GM18505 (cell line): Measurements from ENCODE around the gene SFXN5.

Experiments
- ATAC-seq: cut with Tn5 transposase; IDR thresholded peaks from one replicate; pipeline ENCODE4 v1.9.1; 2021; ENCODE audit not compliant: unreplicated experiment
- POLR2A ChIP-seq: IDR thresholded peaks from 4 replicates; pipeline ENCODE4 v1.6.1; 2011; ENCODE audit warnings: borderline replicate concordance; ENCODE audit not compliant: insufficient read depth, insufficient read length; ENCODE audit errors: extremely low read depth

Gene SFXN5

DNA sequence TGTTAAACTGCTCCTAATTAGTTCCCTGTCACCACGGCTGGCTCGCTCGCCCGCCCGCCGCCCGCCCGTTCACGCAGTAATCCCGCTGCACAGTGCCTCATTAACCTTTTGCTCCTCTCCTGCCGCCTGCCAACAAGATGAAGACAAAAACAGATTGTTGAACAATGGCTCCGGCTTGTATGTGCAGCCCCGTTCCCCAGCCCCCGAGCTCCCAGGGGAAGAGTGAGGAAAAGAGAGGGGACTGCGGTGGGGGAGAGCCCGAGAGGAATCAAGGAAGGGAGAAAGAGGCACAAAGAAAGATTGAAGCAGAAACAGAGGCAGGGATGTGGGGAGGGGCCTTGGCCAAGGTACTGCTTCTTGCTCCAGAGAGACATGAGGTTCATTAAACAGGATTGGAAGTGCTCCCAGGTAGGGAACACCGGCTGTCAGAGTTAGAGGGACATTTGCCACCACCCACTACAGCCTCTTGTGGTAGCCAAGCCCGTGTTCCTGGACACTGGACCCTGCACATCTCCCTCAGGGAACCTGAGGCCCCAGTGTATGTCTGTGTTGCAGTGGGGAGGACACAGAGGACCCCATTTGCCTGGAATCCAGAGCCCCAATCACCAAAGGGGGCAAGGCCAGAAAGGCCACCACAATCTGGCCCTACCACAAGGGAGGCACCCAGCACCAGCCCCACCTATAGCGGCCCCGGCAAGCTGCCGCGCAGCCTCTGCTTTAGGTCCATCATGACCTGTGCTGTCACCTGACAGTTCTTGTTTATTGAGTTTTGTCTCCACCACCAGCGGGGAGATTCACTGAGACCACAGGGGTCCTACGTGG lies 116.1 kb downstream of the SFXN5 start:
- no peak for TF ChIP-seq POLR2A
- no peak for ATAC-seq

DNA sequence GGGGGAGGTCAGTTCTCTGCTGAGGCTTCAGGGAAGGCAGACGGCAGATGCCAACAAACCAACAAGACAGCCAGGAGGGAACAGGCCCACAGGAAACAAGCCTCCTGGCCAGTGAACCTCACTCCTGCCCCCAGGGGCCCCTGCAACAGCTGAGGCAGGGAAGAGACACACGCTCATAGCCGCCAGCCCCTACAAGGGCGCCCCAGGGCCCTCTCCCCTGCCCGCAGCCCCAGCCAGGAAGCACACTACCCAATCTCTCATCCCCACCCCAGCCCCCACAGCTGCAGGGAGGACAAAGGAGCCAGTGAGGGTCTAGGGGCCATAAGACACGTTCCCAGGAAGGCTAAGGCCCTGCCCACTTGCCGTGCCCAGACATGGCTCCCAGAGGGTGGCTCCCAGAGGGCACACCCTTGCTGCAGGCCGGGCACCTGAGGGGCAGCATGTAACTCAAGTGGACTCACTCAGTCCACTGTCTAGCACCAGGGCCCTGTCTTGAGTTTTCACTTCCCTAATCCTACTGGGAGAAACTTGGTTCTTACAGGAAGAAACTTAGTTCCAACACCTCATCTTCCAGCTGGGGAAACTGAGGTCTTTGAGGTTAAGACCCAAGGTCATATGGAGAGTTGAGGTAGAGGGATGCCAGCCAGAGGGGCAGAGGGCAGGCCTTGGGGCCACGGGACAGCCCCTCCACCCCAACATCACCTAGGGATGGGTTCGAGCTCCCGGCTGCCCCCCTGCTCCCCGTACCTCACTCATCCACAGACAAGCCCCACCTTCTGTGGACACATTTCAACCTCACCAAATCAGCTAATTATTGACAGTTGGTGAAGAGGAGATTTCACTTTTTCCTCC lies 116.9 kb downstream of the SFXN5 start:
- ATAC-seq, result no peak
- no peak for TF ChIP-seq POLR2A

DNA sequence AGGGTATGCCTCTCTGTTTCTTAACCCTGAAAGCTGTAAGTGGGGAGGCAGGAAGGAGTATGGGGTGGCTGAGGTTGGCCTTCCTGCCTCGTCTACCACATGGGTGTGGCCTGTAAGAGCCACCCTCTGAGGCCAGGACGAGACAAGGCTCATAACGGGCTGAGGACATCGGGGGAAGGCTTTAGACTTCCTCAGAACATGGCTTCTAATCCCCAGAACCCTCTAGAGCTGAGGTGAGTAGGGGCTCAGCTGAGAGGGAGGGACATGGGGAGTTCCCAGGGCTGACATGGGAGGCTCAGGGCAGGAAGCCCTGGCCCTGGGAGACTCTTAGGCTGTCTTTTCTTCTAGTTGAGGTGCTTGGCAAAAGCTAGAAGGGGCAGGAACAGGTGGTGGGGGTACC lies 117.5 kb downstream of the SFXN5 start:
- no peak for TF ChIP-seq POLR2A
- no peak for ATAC-seq

DNA sequence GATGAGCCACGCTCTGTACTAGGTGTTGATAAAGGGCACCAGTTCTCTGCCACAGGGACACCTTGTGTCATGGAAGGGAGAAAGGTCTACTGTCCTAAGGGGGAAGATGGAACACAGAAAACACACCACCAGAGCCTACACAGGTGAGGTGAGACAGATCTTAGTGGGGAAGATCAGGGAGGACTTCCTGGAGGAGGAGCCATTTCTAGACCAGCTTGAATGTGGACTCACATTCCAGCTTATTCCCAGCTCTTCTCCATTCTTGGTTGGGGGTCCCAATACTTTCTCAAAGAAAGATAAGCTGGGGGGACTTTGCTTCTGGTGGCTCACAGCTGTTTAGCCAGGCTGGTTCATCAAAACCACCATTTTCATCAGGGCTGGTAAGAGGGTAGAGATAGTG lies 118.0 kb downstream of the SFXN5 start:
- TF ChIP-seq POLR2A, result no peak

DNA sequence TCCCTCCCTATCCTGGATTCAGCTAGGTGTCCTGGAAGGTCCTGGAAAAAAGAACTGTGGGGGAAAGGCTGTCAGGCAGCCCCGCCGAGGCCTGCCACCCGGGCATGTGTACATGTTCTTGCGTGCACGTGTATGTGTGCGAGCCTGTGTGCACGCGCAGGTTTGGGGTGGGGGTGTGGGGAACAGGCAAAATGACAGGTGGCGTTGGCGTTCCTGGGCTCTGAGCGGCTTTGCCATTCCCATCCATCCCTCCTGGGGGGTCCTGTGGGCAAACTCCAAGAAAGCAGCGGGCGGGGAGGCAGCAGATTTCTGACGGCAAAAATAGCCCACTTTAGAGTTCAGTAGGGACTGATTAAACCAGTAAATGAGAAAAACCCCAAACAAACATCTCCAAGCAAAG lies 118.6 kb downstream of the SFXN5 start:
- no peak for TF ChIP-seq POLR2A
- ATAC-seq, result no peak

More for the DNA sequence above, 118.0 kb downstream of the SFXN5 start:
- no peak for ATAC-seq

DNA sequence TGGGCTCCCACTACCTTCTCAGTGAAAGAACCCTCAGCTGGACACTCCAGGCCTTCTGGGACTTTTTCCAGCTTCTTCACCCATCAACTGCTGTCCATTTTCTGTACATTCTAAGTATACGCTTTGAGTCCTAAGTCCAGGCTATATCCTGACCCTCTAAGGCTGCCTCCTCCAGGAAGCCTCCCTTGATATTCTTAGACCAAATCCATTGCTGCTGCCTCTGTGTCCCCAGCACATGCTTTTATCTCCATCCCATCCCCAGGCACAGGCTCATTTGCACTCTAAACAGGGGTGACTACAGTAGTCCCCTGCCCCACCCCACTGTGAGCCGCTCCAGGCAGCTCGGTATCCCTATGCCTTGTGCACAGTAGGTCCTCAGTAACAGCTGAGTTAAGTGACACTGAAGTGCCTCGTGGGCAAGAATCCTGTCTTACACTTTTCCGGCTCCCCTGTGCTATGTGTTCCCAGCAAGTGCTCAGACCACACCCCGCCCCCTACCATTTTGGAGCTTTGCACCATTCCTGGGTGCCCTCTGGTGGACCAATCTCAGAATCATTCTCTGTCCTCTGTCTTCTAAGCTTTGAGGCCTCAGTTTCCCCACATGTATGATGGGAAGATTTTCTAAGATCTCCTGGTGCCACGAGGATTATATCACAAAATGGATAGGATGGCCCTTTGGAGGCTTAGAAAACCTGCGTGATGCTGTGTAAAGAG lies 119.2 kb downstream of the SFXN5 start:
- no peak for TF ChIP-seq POLR2A
- no peak for ATAC-seq

DNA sequence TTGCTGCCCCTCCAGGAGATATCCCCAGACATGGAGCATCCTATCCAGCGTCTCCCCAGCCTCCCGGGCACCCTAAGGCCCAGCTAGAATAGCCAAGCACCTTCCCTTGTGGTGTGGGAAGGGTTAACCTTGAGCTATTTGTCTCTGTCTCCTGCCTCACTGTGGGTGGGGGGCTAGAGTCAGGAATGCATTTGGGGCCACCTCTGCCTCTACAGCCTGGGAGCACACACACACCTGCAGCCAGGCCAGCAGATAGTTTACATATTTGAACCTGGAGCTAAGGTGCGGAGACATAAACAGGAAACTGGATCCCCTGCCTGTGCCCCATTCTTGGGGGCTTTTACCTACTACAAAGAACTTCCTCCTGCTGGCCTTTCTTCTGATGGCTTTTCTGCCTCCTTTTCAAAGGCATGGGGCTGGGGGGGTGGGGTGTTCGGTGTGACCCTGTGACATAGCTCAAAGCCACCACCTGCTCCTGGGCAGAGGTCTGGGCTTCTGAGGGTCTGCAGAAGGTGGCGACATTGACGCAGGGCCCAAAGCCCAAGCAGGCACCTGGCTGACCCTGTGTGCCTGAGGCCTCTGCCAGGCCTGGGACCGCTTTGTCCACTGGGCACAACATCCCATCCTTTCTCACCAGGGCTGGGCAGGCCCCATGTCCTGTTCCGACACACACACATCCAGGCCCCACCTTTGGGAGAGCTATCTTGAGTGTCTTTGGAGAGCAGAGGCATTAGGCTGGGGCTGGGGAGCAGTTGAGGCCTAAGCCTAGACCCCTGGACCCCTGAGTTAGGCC lies 120.0 kb downstream of the SFXN5 start:
- ATAC-seq, result no peak

DNA sequence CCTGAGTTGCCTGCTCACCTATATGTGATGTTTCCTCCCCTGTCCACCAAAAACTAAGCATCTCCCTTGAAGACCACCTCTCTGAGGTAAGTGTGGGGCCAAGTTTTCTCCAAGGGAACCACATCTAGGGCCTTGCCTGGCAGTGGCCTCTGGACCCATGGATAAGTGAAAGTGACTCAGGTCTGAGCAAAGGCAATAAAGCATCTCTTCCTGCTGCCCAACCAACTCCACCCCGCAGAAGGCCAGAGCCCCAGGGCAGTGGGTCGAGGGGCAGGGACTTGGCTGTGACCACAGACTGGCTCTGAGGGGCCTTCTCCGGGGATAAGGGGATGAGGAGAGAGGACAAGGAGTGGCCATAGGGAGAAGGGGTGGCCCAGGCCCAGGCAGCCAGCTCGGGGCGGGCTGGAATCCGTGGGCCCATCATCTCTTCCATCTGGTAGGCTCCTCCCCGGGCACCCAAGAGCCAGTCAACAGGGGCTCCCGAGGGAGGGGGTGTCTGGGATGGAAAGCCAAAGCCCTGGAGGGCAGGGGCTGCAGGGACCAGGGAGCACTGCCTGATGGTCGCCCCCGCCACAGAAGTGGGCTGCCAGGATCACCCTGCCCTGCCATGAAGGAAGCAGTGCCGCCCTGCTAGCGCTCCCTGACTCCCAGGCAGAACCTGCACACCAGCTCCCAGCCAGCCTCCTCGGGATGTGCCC lies 120.8 kb downstream of the SFXN5 start:
- no peak for TF ChIP-seq POLR2A
- no peak for ATAC-seq

More for the DNA sequence above, 120.0 kb downstream of the SFXN5 start:
- TF ChIP-seq POLR2A, result no peak

DNA sequence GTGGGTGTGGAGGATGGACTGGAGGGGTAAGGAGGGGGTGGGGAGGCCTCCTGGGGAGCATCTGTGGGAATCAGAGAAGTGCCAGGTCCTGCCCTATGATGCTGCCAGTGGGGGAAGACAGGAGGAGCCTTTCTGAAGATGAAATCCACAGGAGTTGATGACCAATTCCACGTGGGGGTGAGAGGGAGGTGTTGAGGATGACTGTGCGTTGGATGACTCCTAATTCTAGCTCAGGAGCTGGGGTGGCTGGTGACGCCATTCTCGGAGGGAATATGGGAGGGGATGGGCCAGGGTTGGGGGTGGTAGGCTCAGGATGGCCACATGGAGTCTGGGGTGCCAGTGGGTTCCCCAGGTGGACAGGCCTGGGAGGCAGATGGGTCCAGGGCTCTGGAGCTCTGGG lies 121.9 kb downstream of the SFXN5 start:
- TF ChIP-seq POLR2A, result no peak
- no peak for ATAC-seq

DNA sequence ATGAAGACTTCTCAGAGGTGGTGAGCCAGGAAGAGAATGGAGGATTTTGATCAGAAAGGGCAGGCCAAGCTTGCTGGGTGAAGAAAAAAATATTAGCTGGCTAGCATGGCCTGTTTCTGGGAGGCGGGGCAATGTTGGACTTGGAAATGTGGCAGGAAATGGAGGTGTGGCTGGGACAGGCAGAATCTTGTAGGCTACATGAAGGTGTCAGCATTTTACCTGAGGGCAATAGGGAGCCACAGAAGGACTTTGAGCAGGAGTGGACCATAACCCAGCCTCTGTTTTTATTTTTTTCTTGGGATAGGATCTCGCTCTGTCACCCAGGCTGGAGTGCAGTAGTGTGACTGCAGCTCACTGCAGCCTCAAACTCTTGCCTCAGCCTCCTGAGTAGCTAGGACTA lies 122.5 kb downstream of the SFXN5 start:
- no peak for TF ChIP-seq POLR2A
- no peak for ATAC-seq

DNA sequence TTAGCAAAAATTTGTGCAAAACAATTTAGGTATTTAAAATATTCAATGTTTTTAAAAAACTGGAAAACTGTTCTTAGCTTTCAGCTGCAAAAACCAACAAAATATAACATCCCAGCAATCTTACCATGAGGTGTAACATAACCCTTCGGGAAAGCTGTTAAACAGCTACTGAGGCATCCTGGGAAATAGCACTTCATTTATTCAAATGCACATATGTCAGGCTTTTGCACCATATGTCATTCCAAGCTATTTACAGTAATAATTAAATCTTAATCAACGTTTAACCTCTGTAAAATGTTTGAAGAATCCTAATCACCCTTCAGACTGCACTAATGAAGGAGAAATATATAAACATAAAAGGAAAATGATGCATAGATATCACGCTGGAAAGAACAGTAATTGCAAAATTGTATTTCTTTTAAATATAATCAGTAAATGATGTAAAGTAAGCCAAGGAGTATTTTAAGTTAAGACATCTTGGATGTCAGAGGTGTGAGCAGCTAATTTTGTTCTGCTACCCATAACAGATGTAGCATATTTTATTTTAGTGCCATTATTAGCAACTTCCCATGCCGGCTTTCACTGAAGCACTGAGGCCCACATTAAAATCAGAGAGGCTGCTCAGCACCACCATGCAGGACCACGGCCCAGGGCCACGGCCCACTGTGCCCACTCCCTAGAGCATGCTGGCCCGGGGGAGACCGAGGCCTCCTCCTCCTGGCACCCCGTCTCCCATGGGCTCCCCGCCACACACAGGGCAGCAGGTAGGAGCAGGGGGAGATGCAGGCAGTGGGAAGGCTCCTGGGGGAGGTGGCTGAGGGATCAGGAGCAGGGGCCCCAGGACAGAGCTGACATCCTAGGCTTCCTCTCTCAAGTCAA lies 123.3 kb downstream of the SFXN5 start:
- no peak for ATAC-seq
- no peak for TF ChIP-seq POLR2A
